SIG-M5 treated with dmso at 0.1 percent for 504 hours (cell line): ENCODE measurements around the gene ZYX.
"Not testable (repeated sequence)": the region's sequence is repeated elsewhere in the genome, so short reads cannot be mapped to it uniquely, and the experiment has no call there.

Experiments
- DNase-seq: peaks from one replicate; lab custom pipeline; 2025; ENCODE audit not compliant: unreplicated experiment; lab: John Stamatoyannopoulos, UW

Gene ZYX

GRCh38 chr7:143396625-143397556 lies 15.7 kb downstream of the ZYX start:
- no peak for DNase-seq

GRCh38 chr7:143397710-143398530 lies 16.8 kb downstream of the ZYX start:
- DNase-seq: no peak

DNA sequence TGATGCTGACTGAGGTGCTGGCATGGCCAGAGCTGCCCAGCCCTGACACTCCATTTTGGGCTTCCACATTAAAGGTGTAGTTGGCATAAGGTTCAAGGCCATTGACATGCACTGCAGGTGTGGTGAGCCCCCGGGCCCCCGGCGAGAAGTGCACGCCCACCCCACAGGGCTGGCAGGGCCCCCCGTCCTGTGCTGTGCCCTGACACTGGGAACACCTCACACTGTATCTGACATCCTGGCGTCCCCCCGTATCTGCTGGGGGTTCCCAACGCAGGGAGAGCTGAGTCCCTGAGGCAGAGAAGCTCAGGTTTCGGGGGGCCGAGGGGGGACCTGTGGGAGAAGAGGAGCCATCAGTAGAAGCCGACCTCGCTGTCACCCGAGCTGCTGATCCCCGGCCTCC lies 17.5 kb downstream of the ZYX start:
- no peak for DNase-seq

- DNase-seq: no peak
Measured at GRCh38 chr7:143399151-143399550, 18.0 kb downstream of the ZYX start.

- DNase-seq: no peak
Measured at GRCh38 chr7:143399642-143400041, 18.5 kb downstream of the ZYX start.

DNA sequence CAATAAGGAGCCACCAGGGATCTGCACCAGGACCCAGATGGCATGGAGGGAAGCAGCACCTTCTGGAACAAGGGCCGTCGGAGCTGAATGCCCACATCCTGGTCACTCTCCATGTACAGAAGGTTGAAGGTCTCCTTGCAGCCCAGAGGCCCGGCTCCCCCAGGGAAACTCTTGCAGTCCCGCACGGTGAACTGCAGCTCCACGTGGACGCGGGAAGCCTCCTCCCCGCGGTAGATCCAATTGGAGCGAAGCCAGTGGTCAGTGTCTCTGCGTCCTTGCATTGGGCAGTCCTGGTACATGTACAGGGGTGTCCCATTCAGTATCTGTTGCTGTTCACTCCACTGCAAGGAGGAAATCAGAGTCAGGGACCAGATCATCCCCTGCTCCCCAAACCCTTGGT lies 20.1 kb downstream of the ZYX start:
- no peak for DNase-seq

GRCh38 chr7:143402233-143402632 lies 21.1 kb downstream of the ZYX start:
- not testable (repeated sequence) for DNase-seq

GRCh38 chr7:143405173-143406001 lies 24.2 kb downstream of the ZYX start:
- DNase-seq: no peak

DNA sequence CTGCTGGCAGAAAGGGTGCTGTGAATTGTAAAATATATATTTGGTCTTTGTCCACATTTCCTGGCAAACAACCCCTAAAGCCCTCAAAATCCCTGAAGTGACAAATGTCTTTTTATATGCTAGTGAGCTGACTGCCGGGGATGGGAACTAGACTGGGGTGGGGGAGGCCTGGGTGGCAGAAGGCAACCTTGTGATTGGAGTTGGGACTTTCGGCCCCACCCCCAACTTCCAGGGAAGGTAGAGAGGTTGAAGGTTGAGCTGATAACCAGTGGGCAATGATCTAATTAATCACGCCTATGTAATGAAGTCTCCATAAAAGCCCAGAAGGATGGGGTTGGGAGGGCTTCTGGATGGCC lies 24.8 kb downstream of the ZYX start:
- no peak for DNase-seq

DNA sequence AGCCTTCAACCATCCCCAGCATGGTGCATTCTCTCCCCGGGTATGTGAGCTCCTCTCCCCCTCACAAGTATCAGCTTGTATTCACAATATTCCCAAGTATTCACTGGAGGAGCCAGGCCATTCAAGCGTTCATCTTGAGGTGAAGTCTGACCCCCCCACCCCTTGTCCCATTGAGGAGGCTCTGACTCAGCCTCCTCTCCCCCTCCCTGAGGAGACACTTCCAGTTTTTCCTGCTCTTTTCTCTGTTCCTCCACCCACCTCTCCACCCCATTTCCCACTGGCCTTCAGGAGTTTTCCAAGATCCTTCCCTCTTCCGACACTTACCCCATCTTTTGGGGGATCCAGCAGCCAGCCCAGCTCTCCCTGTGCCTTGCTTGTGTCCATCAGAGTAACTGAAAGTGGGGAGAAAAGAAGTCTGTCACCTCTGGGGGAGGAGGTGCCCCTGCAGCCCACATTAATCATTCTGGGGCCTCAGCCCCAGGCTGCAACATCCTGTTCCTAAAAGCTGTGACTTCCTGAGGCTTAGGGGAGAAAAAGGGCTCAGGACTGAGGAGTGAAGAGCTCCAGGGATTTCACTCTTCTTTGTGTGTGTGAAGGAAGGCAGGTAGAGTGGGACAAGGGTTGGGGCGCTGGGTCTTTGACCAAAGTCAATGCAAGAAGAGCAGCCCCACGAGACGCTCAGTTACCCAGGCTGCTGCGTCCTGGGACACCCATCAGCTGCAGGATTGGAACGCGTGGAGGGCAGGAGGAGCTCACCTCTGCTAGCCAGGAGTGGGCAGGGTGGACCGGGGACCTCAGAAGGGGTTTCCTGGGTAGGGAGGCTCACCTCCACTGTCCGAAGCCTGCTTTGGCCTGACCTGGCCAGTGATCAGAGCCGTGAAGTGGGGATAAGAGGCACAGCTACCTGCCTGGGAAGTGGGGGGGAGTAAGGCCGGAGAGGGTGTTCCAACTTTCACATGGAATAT lies 26.4 kb downstream of the ZYX start:
- peak; percentile 68 for DNase-seq

DNA sequence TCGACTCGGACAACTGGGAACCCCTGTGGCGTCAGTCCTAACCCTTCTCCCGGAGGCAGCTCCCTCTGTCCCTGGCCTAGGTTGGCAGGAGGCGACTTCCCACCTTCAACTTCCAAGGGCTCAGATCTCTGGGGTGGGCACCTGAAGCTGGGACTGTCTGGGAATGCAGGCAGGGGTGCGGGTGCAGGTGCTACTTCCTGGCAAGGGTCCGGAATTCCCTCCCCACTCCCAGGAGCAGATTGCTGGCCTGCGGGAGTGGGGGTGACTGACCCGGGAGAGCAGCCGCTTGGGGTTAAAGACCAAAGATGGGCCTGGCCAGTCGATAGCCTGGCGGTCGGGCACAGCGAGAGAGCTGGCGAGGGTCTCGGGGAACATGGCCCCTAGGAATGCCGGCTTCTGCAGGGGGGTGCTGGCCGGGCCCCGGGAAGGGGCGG lies 27.1 kb downstream of the ZYX start:
- no peak for DNase-seq

DNA sequence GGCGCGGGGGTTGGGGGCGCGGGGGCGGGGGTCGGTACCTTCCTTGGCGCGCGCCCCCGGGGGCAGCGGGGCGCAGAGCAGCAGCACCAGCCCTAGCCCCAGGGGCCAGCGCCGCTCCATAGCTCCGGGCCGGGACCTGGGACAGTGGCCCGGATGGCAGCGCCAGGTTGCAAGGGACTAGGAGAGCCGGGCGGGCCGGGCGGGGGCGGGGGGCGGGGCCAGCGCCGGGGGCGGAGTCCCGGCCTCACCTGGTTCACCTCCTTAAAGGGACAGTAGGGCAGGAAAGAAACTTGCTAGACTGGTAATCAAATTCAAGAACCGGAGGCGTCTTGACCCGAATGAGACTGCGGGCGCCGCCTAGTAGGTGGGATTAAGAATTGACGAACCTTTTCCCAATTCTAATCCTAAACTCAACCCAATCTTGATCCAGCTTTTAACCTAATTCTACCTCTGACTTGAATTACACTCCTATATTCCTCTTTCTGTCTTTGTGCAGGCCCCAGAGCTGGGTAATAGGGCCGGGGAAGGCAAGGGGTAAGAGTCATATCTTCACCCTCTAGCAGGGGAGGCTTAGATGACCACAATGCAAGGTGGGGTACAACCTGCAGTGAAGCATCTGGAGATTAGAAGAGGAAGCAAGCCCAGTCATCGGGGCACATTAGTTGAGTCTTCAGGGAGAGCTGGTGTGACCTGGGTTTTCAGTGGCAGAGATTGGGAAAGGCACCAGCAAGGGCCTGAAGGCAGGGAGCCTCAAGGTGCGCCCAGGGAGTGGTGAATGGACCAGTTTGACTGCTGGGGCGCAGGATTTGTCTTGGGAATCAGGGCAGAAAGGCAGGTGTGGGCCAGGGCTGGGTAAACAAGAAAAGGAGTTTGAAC lies 27.8 kb downstream of the ZYX start, which contains the start of gene EPHA1:
TSS of gene EPHA1 (minus strand) at position 171 of the 876 bp plus-strand sequence. CDS start at position 120, 51 bp downstream.
- DNase-seq: peak; percentile 64

DNA sequence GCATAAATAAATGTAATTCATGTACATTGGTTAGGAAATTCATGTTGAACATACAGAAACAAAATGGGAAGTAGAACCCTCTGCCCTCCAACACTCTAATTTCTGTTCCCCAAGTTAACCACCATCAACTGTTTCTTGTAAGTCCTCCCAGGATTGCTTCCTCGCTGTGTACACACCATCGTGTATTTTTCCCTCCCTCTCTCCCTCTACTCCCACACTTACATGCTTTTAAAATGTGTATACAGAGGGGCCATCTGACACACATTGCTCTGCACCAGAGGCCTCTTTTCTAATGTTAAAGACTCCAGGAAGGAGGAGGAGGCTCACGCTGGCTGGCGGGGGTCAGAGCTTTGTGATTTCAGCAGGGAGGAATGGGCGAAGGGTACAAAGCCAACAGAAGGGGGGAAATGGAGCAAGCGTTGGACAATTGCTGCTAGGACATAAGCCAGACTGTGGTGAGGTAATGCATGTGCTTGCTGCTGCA lies 29.4 kb downstream of the ZYX start:
- DNase-seq: peak; percentile 97

DNA sequence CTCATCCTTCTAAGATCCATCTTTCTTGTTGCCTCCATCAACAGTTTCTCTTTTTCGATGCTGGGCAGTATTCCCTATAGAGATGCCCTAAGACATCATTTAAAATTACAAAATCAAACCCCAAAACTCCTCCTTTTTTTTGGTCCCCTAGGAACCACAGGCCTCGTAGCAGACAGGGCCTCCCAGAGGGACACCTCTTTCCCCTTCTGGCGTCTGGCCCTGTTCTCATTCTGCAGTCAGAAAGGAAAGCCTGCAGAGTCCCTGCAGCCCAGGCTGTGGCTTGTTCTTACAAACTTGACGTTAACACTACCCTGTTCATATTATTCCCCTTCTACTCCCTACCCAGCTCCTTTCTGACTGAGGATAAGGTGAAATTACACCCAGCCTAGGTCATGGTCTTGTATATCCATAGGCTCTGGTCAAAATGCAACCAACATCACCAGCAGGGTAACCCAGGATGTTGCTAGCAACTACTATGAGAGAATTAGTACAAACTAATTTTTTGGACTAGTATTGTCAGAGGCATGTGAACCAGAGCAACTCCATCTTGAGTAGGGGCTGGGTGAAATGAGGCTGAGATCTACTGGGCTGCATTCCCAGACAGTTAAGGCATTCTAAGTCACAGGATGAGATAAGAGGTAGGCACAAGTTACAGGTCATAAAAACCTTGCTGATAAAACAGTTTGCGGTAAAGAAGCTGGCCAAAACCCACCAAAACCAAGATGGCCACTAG lies 31.0 kb downstream of the ZYX start:
- no peak for DNase-seq

GRCh38 chr7:143413123-143413522 lies 32.0 kb downstream of the ZYX start:
- no peak for DNase-seq

DNA sequence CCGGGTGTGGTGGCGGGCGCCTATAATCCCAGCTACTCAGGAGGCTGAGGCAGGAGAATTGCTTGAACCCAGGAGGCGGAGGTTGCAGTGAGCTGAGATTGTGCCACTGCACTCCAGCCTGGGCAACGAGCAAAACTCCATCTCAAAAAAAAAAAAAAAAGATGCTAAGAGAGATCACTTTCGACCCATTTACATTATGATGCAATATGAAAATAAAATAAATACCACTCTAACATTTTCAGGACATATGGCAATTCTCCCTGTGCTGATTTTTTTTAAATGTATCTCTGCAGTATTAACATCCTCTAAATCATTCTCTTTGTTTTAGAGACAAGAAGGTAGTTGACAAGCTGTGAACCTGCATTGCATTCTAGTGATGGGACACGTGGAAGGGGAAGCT lies 34.1 kb downstream of the ZYX start:
- not testable (repeated sequence) for DNase-seq

DNA sequence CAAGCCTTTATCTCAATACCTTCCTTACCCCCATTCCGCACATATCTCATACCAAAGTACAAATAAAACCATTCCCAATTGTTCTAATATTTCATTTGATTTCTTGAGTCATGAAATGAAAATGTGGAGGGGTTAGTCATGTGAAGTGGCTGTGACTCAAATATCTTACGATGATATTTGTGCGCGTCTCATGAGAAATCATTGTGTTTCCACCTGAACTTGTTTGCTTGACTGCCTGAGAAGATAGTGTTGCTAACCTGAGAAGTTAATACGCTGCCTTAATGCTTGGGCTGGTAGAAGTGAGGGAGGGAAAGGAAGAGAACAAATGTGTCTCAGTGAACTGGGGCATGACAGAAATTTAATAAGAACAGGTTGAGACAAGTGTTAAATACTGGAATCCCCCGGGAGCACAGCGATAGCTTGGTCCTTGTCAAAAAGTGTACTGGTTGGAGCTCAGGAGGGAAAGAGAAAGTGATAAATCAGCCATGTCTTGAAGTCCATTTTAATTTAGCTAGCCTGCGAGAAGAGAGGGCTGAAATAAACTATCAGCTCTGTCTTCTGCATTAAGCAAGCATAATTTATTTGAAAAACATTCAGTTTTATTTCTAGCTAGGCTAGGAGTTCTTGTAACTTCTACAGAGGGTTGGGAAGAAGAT lies 34.7 kb downstream of the ZYX start:
- DNase-seq: no peak
